ENCODE results near the gene KMT5C. TPM values are rescaled to one million over a fixed set of nuclear protein-coding genes. Genes with fewer than 3 reads are reported as not detected.

Gene KMT5C
- total RNA-seq, 4 donors from 2014 or later, result 16.5 to 25.4 (median 20.3) TPM

- 74 to 81% methylated on average over 43 of the region's 43 CpGs for WGBS, 2 donors
- DNase-seq (ENCODE audit: low spot score in 2 of 2), result no peak
- intact Hi-C loops (cut with DNase I; ENCODE audit: low total_unique reads), result no loop called here
- TF ChIP-seq POLR2A (IDR thresholded peaks at IDR 0.05) (no peak), CTCF (IDR thresholded peaks at IDR 0.05) (no peak)
- no peak overlapping the region for H3K4me3 ChIP-seq (ENCODE audit: low read depth, poor library complexity, severe bottlenecking)
These were observed 6.4 kb downstream of the KMT5C start for GRCh38 chr19:55345818-55346724.

- no peak overlapping the region for H3K4me3 ChIP-seq (ENCODE audit: low read depth, poor library complexity, severe bottlenecking)
- TF ChIP-seq CTCF (IDR thresholded peaks at IDR 0.05) (no peak), POLR2A (IDR thresholded peaks at IDR 0.05) (no peak)
- intact Hi-C loops (cut with DNase I; ENCODE audit: low total_unique reads), result no loop called here
- 75 to 85% methylated on average over 37 to 39 of the region's 41 CpGs for WGBS, 2 donors
- no peak for DNase-seq (ENCODE audit: low spot score in 2 of 2)
These were observed 7.2 kb downstream of the KMT5C start for GRCh38 chr19:55346725-55347441.

- TF ChIP-seq POLR2A (IDR thresholded peaks at IDR 0.05) (no peak), CTCF (IDR thresholded peaks at IDR 0.05) (no peak)
- no peak overlapping the region for H3K4me3 ChIP-seq (ENCODE audit: low read depth, poor library complexity, severe bottlenecking)
- 87 to 89% methylated on average over 4 to 10 of the region's 10 CpGs for WGBS, 2 donors
- intact Hi-C loops (cut with DNase I; ENCODE audit: low total_unique reads), result no loop called here
- DNase-seq (ENCODE audit: low spot score in 2 of 2), result no peak
These were observed 7.8 kb downstream of the KMT5C start for GRCh38 chr19:55347442-55348009.

GRCh38 chr19:55348317-55349034 is 8.8 kb downstream of the KMT5C start:
- TF ChIP-seq POLR2A (IDR thresholded peaks at IDR 0.05) (no peak), CTCF (IDR thresholded peaks at IDR 0.05) (no peak)
- 77 to 78% methylated on average over 22 of the region's 22 CpGs for WGBS, 2 donors
- DNase-seq (ENCODE audit: low spot score in 2 of 2), result no peak
- intact Hi-C loops (cut with DNase I; ENCODE audit: low total_unique reads), result no loop called here
- H3K4me3 ChIP-seq (ENCODE audit: low read depth, poor library complexity, severe bottlenecking), result no peak overlapping the region

GRCh38 chr19:55350620-55351315 is 11.1 kb downstream of the KMT5C start:
- TF ChIP-seq POLR2A (IDR thresholded peaks at IDR 0.05) (no peak), CTCF (IDR thresholded peaks at IDR 0.05) (no peak)
- no peak overlapping the region for H3K4me3 ChIP-seq (ENCODE audit: low read depth, poor library complexity, severe bottlenecking)
- intact Hi-C loops (cut with DNase I; ENCODE audit: low total_unique reads), result no loop called here
- 67 to 71% methylated on average over 11 of the region's 11 CpGs for WGBS, 2 donors
- DNase-seq (ENCODE audit: low spot score in 2 of 2), result no peak
